GM10248 (cell line): ENCODE data around the gene IL6R.

Experiments
- CTCF ChIA-PET: fragments of 300-600 bp; sonication (Branson Sonifier 250); formaldehyde crosslinking; extraction: SDS; loops from one replicate; lab custom pipeline; 2021; ENCODE audit warnings: antibody characterized with exemption; lab: Yijun Ruan, JAX
- POLR2A ChIA-PET: fragments of 350-650 bp; sonication (Branson Sonifier 250); formaldehyde crosslinking; extraction: SDS; loops from one replicate; lab custom pipeline; 2020; ENCODE audit warnings: antibody characterized with exemption; lab: Yijun Ruan, JAX
- DNase-seq: peaks from one replicate; pipeline ENCODE4 v3.0.0; 2012; ENCODE audit errors: extremely low spot score
- CTCF ChIP-seq: IDR thresholded peaks from 2 replicates; pipeline ENCODE4 v1.5.1; 2012; ENCODE audit warnings: mild to moderate bottlenecking, low read depth; ENCODE audit errors: extremely low read depth, missing control alignments, control extremely low read depth

Gene IL6R

GRCh38 chr1:154488922-154489321 lies 83.8 kb downstream of the IL6R start:
- no peak for DNase-seq
- POLR2A ChIA-PET, result no interaction called here
- TF ChIP-seq CTCF, result no peak
- CTCF ChIA-PET, result interaction anchor here (3.0 to 4.3 kb wide), 2 partner anchors 8 to 58 kb away, joined by 18 to 40 read pairs; no protein-coding TSS in a partner anchor

GRCh38 chr1:154489695-154490274 lies 84.6 kb downstream of the IL6R start:
- DNase-seq, result no peak
- CTCF ChIA-PET, result interaction anchor here (0.9 to 4.3 kb wide), 3 partner anchors 9 to 57 kb away, joined by 3 to 40 read pairs (median 18); no protein-coding TSS in a partner anchor
- POLR2A ChIA-PET, result interaction anchor here (0.7 to 1.2 kb wide), 2 partner anchors 447 to 534 kb away, joined by 3 read pairs; partner anchors contain the start of gene PMVK
- TF ChIP-seq CTCF, result no peak

- CTCF ChIA-PET, result interaction anchor here (0.9 to 4.3 kb wide), 4 partner anchors 10 to 56 kb away, joined by 3 to 40 read pairs (median 10); no protein-coding TSS in a partner anchor
- POLR2A ChIA-PET, result interaction anchor here (0.7 to 1.2 kb wide), 2 partner anchors 446 to 534 kb away, joined by 3 read pairs; partner anchors contain the start of gene PMVK
- no peak for TF ChIP-seq CTCF
- no peak for DNase-seq
Measured at GRCh38 chr1:154490317-154490716, 85.2 kb downstream of the IL6R start.

- ChIA-PET CTCF (interaction anchor here (0.8 to 7.3 kb wide), 7 partner anchors 11 to 157 kb away, joined by 3 to 65 read pairs (median 3); no protein-coding TSS in a partner anchor), POLR2A (no interaction called here)
- peak; percentile 31 for DNase-seq
- TF ChIP-seq CTCF, result no peak
Measured at GRCh38 chr1:154492115-154492514, 87.0 kb downstream of the IL6R start.

- ChIA-PET CTCF (interaction anchor here (1.0 to 7.3 kb wide), 4 partner anchors 13 to 53 kb away, joined by 3 to 65 read pairs (median 14); no protein-coding TSS in a partner anchor), POLR2A (no interaction called here)
- no peak for TF ChIP-seq CTCF
- no peak for DNase-seq
Measured at GRCh38 chr1:154493276-154493675, 88.1 kb downstream of the IL6R start.

- no peak for DNase-seq
- ChIA-PET CTCF (interaction anchor here (0.6 to 7.3 kb wide), 5 partner anchors 9 to 161 kb away, joined by 3 to 65 read pairs (median 3); no protein-coding TSS in a partner anchor), POLR2A (no interaction called here)
- no peak for TF ChIP-seq CTCF
Measured at GRCh38 chr1:154495496-154496273, 90.5 kb downstream of the IL6R start.
